Ovary (tissue), 3 donors: ENCODE results near the gene PTPRN2.

Source experiments
- CTCF ChIP-seq, 3 donors: fragments of 450-650 bp in 2 of 3; fragments of 200-600 bp in 1 of 3; IDR thresholded peaks; one replicate each; pipeline versions ENCODE4 v1.5.1 to v1.8.0; 2016 to 2022; ENCODE audit warnings: antibody characterized with exemption in 3 of 3, mild to moderate bottlenecking in 1 of 3
- POLR2A ChIP-seq: fragments of 450-650 bp; IDR thresholded peaks from one replicate; pipeline ENCODE4 v1.6.1; 2017; ENCODE audit warnings: antibody characterized with exemption, mild to moderate bottlenecking, moderate library complexity
- donor health status: DM: no; HTN: no; CAD: no.

DNA sequence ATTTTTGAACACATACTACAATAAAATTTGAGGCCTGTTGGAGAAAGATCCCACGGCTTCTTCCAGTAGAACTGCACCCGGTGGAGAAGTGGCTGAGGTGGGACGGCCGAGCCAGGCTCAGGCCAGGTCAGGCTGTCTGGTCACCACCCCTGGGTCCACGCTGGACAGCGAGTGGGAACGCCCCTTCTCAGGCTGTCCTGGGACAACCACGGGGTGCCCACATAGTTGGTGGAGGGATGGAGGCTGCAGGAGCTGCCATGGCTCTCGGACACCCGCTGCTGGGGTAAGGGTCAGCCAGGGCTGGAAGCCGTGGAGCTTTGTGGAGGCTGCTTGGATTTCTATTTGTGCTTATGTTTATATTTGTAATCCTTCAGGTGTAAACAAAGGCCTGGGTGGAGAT lies 1044.3 kb downstream of the PTPRN2 start:
- TF ChIP-seq CTCF (IDR thresholded peaks at IDR 0.05) = no peak
- no peak for TF ChIP-seq POLR2A
